Astrocyte (in vitro differentiated cells and primary cell): ENCODE results near the gene VCX3A.

Source experiments
- EZH2 ChIP-seq: IDR thresholded peaks from 2 replicates; pipeline ENCODE4 v1.6.1; 2012; ENCODE audit warnings: mild to moderate bottlenecking, low read length, inconsistent platforms; ENCODE audit not compliant: insufficient read depth
- TF ChIP-seq, protein P1 (sequence below): IDR thresholded peaks from 2 replicates; pipeline ENCODE4 v1.5.1; 2011; ENCODE audit warnings: low read depth, mild to moderate bottlenecking, inconsistent platforms, low read length, moderate library complexity; ENCODE audit not compliant: insufficient read depth

DNA sequence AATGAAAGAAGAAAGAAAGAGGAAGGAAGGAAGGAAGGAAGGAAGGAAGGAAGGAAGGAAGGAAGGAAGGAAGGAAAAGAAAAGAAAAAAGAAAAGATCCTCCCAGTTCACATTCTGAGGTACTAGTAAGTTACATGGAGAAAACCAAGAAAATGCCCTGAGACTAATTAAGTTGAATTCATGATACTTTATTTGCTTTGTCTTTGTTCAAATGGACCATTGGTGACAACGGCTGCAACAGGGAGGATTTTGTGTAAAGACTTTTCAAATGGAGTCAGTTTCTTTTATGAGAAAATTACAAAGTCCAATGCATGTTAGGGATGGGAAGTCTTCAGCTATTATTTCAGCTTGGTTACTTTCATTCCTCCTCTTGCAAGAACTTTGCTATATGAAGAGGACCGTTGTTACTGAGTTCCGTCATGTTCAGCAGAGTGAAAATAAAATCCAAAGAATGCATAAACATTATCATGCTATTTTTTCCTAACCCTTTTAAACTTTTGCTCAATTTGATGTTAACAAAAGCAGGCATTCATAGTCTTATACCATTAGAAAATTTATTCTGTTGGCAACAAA is 8.3 kb downstream of the VCX3A start:
- TF ChIP-seq, protein P1, sequence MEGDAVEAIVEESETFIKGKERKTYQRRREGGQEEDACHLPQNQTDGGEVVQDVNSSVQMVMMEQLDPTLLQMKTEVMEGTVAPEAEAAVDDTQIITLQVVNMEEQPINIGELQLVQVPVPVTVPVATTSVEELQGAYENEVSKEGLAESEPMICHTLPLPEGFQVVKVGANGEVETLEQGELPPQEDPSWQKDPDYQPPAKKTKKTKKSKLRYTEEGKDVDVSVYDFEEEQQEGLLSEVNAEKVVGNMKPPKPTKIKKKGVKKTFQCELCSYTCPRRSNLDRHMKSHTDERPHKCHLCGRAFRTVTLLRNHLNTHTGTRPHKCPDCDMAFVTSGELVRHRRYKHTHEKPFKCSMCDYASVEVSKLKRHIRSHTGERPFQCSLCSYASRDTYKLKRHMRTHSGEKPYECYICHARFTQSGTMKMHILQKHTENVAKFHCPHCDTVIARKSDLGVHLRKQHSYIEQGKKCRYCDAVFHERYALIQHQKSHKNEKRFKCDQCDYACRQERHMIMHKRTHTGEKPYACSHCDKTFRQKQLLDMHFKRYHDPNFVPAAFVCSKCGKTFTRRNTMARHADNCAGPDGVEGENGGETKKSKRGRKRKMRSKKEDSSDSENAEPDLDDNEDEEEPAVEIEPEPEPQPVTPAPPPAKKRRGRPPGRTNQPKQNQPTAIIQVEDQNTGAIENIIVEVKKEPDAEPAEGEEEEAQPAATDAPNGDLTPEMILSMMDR, result no peak
- no peak for TF ChIP-seq EZH2
